Measurements from ENCODE around the gene LOXL1.
A peak's percentile ranks its signal among the peaks of the same experiment; 100 is the strongest.
"Not testable (repeated sequence)": the region's sequence is repeated elsewhere in the genome, so short reads cannot be mapped to it uniquely, and the experiment has no call there.

The LOXL1 gene

GRCh38 chr15:73955861-73956742 lies 29.8 kb downstream of the LOXL1 start:
- DNase-seq, result no peak

DNA sequence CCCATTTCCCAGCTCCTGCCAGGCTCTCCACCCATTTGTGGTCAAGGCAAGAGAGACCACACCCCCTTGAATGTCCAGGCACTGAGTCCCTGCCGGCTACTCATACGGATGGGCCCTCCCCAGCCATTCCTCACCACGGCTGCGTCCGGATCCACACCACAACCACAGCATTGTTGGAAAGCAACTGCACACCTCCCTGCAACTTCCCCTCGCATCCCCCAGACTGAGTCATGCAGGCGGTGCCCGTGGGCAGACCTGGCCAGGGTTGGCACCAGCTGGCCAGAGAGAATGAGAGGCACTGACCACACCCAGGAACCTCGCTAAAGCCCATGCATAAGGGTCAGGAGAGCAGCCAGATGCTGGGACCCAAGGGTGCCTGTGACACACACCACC lies 30.5 kb downstream of the LOXL1 start:
- no peak for DNase-seq

- DNase-seq, result no peak
Observed at GRCh38 chr15:73957276-73957675, 31.0 kb downstream of the LOXL1 start.

- no peak for DNase-seq
Observed at GRCh38 chr15:73957785-73958184, 31.5 kb downstream of the LOXL1 start.

- no peak for DNase-seq
Observed at GRCh38 chr15:73959012-73959581, 32.8 kb downstream of the LOXL1 start.

DNA sequence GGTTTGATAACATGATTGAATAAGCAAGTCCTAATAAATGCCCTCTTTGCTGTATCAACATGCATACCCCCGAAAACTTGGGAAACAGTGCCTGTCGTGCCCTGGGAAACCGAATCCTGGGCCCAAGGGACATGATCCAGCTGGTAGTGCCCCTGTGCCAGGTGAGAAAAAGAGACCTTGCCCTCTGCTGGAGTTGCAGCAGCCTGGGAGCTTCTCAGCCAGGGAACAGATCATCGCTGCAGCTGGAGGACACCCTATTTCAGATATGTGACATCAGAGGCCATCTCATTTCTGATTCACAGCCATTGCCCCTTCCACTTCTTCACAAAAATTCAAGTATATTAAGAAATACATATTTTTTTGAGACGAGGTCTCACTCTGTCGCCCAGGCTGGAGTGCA lies 33.5 kb downstream of the LOXL1 start:
- no peak for DNase-seq

DNA sequence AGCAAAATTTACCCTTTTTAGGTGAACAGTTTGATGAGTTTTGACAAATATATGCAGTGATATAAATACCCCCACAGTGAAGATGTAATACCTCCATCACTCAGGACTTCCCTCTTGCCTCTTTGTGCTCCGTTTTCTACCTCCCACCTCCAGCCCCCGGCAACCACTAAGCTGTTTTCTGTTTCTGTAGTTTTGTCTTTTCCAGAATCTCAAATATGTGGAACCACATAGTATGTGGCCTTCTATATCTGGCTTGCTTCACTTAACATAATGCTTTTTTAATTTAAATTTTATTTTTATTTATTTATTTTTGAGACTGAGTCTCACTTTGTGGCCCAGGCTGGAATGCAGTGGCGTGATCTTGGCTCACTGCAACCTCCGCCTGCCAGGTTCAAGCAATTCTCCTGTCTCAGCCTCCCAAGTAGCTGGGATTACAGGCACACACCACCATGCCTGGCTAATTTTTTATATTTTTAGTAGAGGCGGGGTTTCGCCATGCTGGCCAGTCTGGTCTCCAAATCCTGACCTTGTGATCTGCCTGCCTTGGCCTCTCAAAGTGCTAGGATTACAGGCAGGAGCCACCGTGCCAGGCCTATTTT lies 34.3 kb downstream of the LOXL1 start:
- DNase-seq, result not testable (repeated sequence)

DNA sequence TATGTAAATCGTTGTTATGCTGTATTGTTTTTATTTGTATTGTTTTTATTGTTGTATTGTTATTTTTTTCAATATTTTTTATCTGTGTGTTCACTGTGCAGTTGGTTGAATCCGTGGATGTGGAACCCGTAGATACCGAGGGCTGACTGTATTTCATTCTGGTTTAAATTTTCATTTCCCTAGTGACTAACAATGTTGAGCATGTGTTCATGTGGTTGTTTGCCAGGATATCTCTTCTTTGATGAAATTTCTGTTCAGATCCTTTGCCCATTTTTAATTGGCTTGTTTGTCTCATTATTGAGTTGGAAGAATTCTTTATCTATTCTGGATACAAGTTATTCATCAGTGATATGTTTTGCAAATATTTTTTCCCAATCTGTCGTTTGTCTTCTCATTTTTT lies 36.2 kb downstream of the LOXL1 start:
- no peak for DNase-seq

DNA sequence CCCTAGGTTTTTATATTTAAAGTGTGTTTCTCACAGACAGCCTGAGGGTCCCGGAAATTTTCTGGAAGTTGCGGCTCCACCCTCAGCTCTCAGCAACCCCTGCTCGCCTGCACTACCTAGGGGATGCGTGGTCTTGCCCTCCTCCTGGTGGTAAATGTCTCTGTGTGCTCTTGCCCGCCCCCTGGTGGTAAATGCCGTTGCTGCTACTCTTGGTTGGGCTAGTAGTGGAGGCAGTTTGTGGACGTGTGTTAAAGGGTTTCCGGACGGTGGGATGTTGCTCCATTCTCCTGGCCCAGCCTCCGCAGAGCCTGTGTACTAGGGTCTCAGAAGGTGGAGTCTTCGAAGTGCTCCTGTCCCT lies 38.5 kb downstream of the LOXL1 start:
- no peak for DNase-seq

DNA sequence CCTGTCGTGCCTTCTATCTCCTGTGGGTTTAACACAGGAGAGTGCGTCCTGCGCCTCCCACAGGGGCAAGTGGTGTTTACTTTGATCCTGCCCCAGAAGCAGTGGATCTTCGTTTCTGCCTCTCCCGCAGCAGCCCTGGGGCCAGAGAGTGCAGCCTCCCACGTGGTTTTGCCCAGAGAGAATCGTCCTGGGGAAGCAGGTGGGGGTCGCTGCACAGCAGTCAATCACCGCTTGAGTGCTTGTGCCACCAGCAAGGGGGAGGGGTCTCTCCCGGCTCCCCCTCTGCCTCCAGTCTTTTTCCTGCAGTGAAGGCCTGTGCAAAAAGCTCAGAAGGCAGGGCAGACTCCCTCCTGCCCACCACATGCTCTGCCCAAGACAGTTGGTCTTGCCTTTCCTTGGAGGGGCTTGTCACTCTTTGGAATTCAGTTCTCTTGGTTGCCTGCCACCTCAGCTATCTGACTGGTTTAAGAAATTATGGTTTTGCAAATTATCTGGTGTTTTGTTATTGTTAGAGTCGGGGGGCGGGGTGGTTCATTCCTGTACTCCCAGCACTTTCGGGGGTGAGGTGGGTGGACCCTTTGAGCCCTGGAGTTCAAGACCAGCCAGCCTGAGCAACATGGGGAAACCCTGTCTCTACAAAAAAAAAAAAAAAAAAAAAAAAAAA lies 39.0 kb downstream of the LOXL1 start:
- DNase-seq, result no peak

DNA sequence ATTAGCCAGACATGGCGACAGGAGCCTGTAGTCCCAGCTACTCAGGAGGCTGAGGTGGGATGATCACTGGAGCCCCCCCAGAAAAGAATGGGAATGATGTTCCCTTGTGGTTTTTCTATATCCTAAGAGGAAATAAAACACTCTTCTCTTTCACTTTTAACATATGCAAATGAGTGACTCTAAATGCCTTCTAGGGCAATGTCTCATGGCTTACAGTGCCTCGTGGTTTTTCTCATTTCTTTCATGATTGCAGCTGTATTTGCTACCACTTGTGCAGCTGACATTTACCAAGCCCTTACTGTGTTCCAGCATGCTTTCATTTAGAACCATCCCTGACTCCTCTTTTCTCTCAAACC lies 39.5 kb downstream of the LOXL1 start:
- DNase-seq, result no peak

GRCh38 chr15:73968461-73968860 lies 42.2 kb downstream of the LOXL1 start:
- no peak for DNase-seq

DNA sequence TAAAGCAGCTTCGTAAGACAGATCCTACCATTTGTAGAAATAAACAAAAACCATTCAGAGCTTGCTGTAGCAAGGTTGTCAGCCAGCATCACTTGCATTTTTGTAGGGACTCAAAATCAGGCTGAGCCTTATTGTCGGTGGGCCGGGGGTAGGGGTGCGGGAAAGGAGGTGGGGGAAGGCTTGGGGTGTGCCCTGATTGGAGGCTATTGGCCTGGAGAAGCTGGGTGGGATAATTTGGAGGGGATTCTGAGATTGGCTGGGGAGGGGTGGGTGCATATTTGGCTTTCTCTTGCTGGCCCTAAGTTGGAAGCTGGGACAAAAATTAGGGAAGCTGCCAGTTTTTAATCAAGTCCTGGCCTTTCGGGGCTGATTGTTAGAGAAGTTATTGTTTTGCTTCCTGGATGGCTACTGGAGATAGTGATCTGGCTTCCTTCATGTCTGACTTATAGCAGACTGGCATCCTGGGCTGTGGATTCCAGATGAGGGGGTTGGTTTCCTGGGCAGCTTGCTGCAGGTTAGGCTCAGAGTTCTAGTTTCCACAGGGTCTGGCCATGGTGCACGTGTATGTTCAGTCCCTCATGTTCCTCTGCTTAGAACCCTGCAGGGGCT lies 43.0 kb downstream of the LOXL1 start:
- no peak for DNase-seq

- DNase-seq, result peak in 1 of 2 experiments; percentile 47
Observed at GRCh38 chr15:73972984-73973682, 46.9 kb downstream of the LOXL1 start.

- not testable (repeated sequence) for DNase-seq
Observed at GRCh38 chr15:73973683-73974200, 47.5 kb downstream of the LOXL1 start.

DNA sequence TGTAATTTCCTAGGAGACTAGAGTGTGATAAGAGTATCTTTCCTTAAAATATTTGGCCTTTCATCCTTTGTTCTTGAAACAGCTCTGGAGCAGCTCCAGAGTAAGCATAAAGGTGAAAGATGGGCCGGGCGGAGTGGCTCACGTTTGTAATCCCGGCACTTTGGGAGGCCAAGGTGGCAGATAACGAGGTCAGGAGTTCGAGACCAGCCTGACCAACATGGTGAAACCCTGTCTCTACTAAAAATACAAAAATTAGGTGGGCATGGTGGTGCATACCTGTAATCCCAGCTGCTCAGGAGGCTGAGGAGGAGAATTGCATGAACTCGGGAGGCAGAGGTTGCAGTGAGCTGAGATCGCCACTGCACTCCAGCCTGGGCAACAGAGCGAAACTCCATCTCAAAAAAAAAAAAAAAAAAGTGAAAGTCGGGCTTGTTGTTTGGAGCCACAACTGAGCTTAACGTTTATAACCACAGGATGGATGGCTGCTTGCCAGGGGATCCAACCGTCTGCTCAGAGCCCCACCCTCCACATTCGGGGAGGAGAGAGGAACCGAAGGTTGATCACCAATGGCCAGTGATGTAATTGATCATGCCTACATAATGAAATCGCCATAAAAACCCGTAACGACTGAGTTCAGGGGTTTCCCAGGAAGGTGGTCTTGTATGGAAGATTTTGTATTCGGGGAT lies 49.3 kb downstream of the LOXL1 start:
- DNase-seq, result not testable (repeated sequence)

GRCh38 chr15:73978896-73979295 lies 52.6 kb downstream of the LOXL1 start:
- no peak for DNase-seq

DNA sequence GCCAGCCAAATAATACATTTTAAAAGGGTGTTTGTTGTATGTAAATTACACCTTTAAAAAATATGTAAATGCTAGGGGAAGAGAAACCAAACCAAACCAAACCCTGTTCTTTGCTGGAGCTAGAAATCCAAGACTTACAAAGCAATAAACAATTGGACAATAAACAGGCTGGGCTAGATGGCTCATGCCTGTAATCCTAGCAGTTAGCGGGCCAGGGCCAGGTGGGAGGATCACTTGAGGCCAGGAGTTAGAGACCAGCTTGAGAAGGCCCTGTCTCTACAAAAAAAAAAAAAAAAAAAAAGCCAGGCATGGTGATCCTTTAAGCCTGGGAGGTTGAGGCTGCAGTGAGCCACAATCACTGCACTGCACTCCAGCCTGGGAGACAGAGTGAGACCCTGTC lies 53.4 kb downstream of the LOXL1 start:
- DNase-seq, result no peak

- no peak for DNase-seq
Observed at GRCh38 chr15:73981761-73982221, 55.5 kb downstream of the LOXL1 start.

GRCh38 chr15:73982222-73982962 lies 56.1 kb downstream of the LOXL1 start:
- DNase-seq, result no peak

- peak in 1 of 2 experiments; percentile 47 for DNase-seq
Observed at GRCh38 chr15:73983211-73983727, 57.0 kb downstream of the LOXL1 start.

All from cerebellar nuclear complex (tissue), 1 donor.